Stimulated activated CD4-positive, alpha-beta T cell treated with anti-CD3 and anti-CD28 coated beads, Interleukin-12 subunit alpha, Interleukin-12 subunit beta, amount 100 ng/mL, for 48 hours (primary cell): ENCODE measurements around the gene RC3H2.
A peak's percentile ranks its signal among the peaks of the same experiment; 100 is the strongest.

ENCODE experiments used
- DNase-seq, 3 donors: peaks; one replicate each; pipeline ENCODE4 v3.0.0-alpha.2; 2020; ENCODE audit warnings: low read depth in 2 of 3, low spot score in 1 of 3

RC3H2 gene, protein sequence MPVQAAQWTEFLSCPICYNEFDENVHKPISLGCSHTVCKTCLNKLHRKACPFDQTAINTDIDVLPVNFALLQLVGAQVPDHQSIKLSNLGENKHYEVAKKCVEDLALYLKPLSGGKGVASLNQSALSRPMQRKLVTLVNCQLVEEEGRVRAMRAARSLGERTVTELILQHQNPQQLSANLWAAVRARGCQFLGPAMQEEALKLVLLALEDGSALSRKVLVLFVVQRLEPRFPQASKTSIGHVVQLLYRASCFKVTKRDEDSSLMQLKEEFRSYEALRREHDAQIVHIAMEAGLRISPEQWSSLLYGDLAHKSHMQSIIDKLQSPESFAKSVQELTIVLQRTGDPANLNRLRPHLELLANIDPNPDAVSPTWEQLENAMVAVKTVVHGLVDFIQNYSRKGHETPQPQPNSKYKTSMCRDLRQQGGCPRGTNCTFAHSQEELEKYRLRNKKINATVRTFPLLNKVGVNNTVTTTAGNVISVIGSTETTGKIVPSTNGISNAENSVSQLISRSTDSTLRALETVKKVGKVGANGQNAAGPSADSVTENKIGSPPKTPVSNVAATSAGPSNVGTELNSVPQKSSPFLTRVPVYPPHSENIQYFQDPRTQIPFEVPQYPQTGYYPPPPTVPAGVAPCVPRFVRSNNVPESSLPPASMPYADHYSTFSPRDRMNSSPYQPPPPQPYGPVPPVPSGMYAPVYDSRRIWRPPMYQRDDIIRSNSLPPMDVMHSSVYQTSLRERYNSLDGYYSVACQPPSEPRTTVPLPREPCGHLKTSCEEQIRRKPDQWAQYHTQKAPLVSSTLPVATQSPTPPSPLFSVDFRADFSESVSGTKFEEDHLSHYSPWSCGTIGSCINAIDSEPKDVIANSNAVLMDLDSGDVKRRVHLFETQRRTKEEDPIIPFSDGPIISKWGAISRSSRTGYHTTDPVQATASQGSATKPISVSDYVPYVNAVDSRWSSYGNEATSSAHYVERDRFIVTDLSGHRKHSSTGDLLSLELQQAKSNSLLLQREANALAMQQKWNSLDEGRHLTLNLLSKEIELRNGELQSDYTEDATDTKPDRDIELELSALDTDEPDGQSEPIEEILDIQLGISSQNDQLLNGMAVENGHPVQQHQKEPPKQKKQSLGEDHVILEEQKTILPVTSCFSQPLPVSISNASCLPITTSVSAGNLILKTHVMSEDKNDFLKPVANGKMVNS

DNA sequence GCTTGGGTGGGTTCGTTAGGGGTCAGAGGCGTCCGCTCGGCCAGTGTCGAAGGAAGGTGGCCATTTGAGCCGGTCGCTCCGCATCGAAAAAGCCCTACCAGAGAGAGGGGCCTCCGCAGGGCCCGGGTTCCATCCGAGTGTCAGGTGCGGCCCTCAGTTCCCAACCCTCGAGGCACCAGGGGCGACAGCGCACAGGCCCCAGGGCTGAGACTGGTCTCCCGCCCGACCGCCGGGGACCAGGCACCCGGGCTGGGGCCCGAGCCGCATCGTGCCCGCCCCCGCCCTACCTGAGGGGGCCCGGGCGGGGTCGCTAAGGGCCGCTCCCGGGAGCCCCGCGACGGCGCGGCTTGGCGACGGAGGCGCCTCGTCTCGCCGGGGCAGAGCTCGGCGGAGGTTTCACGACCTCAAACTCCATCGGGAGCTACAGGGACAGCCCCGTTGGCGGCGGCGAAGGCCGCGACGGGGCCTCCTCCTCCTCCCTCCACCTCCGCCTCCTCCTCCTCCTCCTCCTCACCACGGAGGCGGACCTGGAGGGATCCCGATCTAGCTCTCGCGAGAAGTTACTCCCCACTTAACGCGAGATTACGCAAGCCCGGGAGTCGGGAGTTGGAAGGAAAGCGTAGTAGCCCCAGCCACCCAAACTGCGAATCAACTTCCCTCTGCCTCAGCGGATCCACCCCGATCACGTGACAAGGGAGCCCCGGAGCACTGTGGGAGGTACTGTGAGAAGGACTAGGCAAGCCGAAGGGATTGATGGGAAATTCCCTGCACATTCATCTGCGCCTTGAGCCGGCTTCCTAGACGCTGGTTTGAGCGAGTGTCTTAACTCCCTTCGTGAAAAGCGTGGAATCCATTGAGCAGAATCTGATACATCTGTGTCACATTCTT lies at the start of gene RC3H2:
Gene RC3H2 (minus strand): TSS at position 537 of the 888 bp plus-strand sequence. CDS start 7,850 bp downstream, outside the sequence.
- DNase-seq, result peak; percentile 92 to 97 (median 93)

DNA sequence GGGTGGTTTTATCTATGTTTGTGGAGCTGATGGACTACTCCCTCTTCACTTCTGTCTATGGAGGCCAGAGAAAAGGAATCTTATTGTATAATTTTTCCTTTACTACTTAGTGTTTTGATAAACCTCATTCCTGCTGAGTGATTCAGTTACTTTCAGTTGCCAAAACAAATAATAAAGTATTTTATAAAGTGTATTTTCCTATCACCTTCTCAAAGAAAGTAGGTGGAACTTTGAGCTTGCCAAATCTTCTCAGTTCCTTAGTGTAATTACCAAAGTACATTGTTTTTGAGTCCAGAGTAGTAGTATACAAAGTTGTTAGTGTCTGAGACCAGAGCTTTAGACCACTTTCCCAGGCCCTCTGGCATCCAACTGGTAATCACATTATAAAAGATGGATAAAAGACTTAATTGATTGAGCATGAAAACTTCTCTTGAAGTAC lies 49.1 kb upstream of the RC3H2 start:
- DNase-seq, result no peak

GRCh38 chr9:122951056-122951455 lies 45.9 kb upstream of the RC3H2 start:
- DNase-seq, result no peak

DNA sequence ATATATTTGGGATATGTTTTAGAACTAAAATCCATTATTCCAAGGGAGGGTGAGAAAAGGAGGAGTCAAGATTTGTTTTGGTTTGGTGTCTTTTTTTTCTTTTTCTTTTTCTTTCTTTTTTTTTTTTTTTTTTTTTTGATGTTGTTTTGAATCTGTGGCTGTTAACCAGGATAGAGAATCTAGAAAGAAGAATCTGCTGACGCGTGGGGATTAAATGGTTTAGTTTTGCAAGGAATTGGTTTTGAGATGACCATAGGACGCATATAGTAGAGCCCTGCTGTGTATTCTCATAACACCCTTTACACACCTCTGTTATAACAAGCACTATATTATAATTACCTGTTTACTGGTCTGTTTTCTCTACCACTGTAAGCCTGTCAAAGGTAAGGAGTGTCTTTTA lies 45.1 kb upstream of the RC3H2 start:
- DNase-seq, result no peak

GRCh38 chr9:122949696-122950095 lies 44.5 kb upstream of the RC3H2 start:
- no peak for DNase-seq

- no peak for DNase-seq
Measured at GRCh38 chr9:122948313-122948712, 43.2 kb upstream of the RC3H2 start.

DNA sequence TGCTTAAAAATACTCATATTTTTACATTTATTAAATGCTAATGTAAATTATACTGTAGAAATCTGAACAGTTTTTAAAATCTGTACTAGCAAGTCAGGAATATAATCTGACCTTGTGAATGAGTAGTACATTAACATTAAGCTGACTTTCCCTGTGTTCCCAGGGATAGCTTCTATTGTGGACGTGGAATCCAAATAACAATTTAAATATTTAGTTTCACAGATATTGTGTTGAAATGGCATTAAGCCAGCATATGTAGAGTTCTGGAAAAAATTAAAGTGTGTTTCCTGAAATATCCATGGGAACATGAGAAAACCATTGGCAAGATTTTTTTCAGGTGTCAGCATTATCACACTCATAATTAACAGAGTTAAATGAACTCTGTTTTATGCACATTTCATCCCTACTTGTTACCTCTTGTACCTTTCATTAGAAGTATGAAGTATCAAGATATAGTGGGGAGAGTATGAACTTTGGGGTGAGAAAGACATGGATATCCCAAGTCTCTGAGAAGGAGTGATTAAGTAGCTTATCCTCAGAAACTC lies 41.4 kb upstream of the RC3H2 start:
- no peak for DNase-seq

GRCh38 chr9:122944960-122945888 lies 40.1 kb upstream of the RC3H2 start:
- no peak for DNase-seq

GRCh38 chr9:122941582-122942234 lies 36.5 kb upstream of the RC3H2 start:
- no peak for DNase-seq

DNA sequence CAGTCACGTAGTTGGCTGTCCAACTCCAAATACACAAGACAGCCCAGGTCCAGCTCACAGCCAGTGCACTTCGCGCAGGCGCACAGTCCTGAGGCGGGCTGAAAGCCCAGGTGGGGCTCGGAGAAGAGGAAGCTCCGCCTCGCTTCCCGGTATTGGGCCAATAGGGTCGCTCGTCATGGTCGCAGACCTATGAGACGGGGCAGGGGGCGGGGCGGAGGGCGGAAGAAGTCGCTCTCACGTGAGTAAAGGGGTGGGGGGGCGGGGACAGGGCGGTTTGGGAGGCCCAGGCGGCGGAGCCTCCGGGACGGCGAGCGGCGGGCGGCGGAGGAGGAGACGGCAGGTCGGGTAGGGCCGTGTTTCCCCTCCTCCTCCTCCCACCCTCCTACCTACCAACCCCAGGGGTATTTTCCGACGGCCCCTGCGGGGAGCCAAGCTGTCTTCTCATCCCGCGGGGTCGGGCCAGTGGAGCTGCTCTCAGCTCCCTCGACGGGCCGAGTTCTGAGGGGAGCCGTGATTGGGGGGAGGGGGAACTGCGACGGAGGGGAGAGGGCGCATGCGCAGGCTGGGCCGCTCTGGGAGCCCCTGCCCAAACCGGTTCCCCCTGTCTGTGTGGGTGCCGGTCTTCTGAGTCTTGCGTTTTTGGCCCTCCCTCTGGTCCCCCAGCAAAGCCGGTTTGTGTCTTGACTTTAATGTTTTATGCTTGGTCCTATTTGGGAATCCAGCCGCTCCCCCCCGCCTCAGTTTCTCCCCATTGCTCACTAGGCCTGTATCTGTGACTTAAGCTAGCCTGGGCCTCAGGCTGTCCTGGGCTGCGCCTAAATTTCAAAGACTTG lies 35.8 kb upstream of the RC3H2 start, which contains the start of gene RABGAP1:
Gene RABGAP1 (plus strand): TSS at position 272 of the 833 bp plus-strand sequence. CDS start 16,040 bp downstream, outside the sequence.
- peak; percentile 94 to 99 (median 97) for DNase-seq

GRCh38 chr9:122940454-122940748 lies 35.2 kb upstream of the RC3H2 start:
- no peak for DNase-seq

DNA sequence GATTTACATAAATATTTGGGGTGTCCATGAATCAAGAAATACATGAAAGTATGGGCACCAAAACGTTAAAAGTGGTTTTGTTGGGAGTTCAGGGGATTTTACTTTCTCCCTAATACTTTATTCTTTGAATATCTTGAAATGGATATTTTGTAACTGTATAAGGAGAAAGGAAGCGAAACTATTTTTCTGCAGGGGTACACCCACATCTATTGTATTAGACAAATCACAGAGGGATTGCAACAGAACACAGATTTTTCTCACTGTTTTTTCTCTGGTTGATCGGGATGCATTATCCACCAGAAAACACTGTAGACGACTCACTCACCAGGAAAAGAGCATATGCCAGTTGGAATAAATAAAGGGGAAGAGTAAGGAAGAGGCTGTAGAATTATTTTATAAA lies 34.4 kb upstream of the RC3H2 start:
- no peak for DNase-seq

DNA sequence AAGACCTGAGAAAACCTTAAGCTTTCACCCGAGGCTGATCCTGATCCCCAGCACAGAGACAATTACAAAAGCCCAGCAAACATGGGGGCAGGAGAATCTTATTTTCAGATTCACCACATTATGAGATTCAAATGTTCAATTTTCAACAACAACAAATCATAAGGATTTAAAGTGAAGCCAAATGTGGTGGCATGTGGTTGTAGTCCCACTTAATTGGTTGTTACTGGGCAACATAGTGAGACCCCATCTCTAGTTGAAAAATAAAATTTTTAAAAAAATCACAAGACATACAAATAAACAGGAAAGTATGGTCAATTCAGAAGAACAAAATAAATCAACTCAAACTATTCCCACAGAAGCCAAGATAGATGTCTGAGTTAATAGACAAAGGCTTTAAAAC lies 31.7 kb upstream of the RC3H2 start:
- DNase-seq, result no peak

DNA sequence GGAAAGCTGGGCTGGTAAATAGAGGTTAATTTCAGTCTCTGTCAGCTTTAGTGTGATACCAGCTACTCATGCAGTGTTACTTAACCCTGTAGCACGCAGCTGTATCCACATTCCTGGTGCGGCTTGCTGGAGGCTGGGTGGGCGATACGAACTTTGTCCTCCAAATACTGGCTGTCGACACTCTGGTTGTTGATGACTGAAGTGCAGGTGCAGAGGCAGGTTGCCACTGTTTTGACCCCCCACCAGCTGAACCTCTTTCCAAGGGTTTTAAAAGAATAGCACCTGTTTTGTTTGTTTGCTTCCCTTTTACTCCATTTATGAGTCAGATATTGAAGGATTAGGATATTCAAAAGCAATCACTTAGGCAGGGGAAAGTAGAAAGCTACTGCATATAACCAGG lies 31.3 kb upstream of the RC3H2 start:
- no peak for DNase-seq

DNA sequence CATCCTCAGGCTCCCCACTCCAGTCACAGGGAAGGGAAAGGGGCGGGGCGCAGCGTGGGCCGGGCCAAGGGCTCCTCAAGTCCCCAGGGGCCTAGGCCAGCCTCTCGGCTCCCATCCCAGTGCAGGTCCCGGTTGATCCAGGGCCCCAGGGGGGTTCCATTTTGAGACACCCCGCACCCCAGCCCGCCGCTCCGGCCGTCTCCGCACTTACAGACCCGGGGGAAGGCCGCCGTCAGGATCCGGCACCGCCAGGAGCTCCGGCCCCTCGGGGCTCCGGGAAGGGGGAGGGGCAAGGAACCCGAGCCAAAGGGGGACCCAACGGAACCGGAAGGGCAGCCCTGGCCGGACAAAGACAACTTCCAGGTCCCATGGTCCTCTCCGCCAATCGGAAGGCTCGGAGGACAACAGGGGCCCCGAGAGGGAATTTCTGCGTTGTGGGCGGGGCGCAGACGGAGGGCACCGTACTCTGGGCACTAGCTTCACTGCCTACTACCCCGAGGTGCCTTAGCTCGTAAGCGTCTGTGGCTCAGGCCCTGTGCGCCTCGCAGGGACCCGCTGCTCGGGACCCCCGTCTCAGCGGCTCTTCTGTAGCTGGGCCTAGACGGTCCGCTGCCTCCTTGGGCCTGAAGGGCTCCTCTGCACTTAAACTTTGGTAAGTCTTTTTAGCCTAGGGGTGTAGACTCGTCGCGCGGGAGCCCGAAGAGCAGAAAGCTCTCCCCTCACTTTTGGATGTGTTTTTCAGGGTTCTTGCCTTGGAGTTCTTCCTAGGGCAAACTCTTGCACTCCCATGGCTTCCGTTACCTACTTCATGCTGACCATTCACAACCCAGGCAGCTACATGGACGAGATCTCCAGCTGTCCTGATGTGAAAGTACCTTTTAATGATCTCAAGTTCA lies 26.3 kb upstream of the RC3H2 start, which contains the start of gene ZBTB26:
Gene ZBTB26 (minus strand): TSS at position 287 of the 896 bp plus-strand sequence. CDS start 11,578 bp downstream, outside the sequence.
- DNase-seq, result peak; percentile 82 to 88 (median 86)

GRCh38 chr9:122930541-122931225 lies 25.5 kb upstream of the RC3H2 start:
- DNase-seq, result no peak
